Raji (cell line): ENCODE results near the gene YES1.

Experiments used
- POLR2A ChIP-seq: IDR thresholded peaks from 2 replicates; pipeline ENCODE4 v1.6.1; 2011; ENCODE audit warnings: low read depth, low read length, control low read depth; ENCODE audit not compliant: insufficient read depth

The YES1 gene

DNA sequence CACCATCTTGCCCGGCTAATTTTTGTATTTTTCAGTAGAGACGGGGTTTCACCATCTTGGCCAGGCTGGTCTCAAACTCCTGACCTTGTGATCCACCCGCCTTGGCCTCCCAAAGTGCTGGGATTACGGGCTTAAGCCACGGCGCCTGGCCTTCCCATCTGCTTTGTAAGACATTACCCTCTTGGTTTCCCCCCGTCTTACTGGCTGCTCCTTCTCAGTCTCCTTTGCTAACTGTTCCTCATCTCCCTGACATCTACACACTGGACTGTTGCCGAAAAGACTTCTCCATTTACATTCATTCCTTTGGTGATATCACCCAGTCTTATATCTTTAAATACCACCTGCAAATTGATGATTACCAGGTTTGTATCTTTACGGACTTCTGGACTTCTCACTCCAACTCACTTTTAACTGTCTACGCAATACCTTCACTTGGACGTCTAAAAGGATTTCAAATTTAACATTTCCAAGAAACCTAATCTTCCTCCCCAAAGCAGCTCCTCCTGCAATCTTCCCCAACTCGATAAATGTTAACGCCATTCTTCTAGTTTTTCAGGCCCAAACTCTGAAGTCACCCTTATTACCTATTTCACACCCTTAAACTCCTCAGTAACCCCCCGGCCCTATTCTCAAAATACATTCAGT, 37.9 kb downstream of the YES1 start:
- TF ChIP-seq POLR2A = no peak

- no peak for TF ChIP-seq POLR2A
These were observed 41.5 kb downstream of the YES1 start for GRCh38 chr18:770583-770961.

- no peak for TF ChIP-seq POLR2A
These were observed 44.1 kb downstream of the YES1 start for GRCh38 chr18:767961-768360.

GRCh38 chr18:767084-767882, 44.8 kb downstream of the YES1 start:
- TF ChIP-seq POLR2A = no peak

DNA sequence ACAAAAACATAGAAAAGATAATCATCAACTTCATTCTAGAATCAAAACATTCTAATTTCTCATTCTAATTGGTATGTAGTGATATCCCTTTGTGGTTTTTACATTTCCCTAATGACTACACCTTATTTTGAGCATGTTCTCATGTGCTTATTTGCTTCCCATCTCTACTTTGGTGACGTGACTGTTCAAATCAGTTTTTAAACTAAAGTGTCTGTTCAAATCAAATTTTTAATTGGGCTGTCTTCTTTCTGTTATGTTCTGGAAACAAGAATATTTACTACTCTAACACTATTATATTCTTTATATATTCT, 45.5 kb downstream of the YES1 start:
- TF ChIP-seq POLR2A = no peak

- no peak for TF ChIP-seq POLR2A
These were observed 46.1 kb downstream of the YES1 start for GRCh38 chr18:765764-766549.

- no peak for TF ChIP-seq POLR2A
These were observed 56.5 kb downstream of the YES1 start for GRCh38 chr18:755506-755905.

DNA sequence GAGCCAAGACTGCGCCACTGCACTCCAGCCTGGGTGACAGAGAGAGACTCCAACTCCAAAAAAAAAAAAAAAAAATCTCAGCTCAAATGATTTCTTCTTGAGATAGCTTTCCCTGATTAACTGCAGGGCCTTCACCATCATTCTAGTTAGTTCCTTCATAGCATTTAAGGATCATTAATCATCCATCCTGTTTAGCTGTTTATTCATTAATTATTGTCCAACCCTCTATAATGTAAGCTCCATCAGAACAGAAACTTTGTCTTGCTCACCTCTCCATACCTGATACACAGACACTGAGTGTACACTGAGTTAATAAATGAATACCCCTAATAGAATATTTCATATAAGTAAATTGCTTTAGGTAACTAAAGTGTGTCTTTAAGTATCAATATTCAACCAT, 57.4 kb downstream of the YES1 start:
- TF ChIP-seq POLR2A = no peak

DNA sequence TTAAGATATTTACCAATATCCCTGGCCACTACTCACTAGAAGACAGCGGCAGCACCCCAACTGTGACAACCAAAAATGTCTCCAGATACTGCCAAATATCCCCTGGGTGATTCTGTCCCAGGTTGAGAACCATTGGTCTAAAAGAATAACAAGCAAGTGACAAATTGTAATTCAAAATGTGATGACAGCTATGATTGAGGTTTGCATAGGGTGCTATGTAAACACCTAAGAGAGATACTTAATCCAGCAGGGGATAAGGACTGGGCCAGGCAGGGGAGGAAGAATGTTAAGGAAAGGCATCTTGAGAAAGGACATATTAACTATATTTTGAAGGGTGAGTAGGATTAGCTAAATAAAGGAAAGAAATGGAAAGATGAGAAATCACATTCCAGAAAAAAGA, 61.6 kb downstream of the YES1 start:
- TF ChIP-seq POLR2A = no peak

GRCh38 chr18:744832-745597, 67.0 kb downstream of the YES1 start:
- TF ChIP-seq POLR2A = no peak

DNA sequence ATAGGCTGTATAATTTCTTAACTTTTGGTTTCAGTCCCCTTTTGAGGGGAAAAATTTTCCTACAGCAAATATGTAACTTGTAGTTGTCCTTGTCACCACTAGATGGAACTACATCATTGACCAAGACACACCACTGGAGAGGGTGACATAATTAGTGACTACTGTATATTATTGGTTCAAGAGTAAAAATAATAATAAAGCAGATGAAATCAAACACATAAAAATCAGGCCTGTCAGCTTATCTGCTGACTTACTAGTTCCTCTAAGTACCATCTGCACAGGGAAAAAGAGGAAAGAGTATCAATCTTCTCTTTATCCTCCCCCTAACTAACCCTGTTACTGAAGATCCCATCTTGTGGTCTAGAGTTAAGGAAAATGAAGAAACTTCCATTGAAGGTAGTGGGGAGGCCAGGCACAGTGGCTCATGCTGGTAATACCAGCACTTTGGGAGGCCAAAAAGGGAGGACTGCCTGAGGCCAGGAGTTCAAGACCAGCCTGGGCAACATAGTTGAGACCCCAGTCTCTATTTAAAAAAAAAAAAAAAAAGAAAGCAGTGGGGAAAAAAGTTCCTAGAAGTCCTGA, 70.0 kb downstream of the YES1 start:
- no peak for TF ChIP-seq POLR2A

GRCh38 chr18:732371-732770, 79.7 kb downstream of the YES1 start:
- TF ChIP-seq POLR2A = no peak

- TF ChIP-seq POLR2A = no peak
These were observed 80.9 kb downstream of the YES1 start for GRCh38 chr18:731185-731584.

- no peak for TF ChIP-seq POLR2A
These were observed 81.3 kb downstream of the YES1 start for GRCh38 chr18:730692-731091.

DNA sequence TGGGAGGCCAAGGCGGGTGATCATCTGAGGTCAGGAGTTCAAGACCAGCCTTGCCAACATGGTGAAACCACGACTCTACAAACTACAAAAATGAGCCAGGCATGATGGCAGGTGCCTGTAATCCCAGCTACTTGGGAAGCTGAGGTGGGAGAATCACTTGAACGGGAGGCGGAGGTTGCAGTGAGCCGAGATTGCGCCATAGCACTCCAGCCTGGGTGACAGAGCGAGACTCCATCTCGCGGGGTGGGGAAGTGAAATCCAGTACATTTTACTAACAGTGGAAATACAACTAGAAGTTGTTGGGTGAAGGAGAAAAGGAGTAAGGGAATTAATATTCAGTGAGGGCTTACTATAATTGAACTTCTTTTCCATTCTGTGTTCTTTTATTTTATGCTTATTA, 86.4 kb downstream of the YES1 start:
- no peak for TF ChIP-seq POLR2A
